GM21447 (cell line): Measurements from ENCODE around the gene LANCL2.
"Not testable (repeated sequence)": the region's sequence is repeated elsewhere in the genome, so short reads cannot be mapped to it uniquely, and the experiment has no call there.

Experiments
- ATAC-seq: cut with Tn5 transposase; IDR thresholded peaks from one replicate; pipeline ENCODE4 v1.9.1; 2021; ENCODE audit not compliant: unreplicated experiment

Gene LANCL2

DNA sequence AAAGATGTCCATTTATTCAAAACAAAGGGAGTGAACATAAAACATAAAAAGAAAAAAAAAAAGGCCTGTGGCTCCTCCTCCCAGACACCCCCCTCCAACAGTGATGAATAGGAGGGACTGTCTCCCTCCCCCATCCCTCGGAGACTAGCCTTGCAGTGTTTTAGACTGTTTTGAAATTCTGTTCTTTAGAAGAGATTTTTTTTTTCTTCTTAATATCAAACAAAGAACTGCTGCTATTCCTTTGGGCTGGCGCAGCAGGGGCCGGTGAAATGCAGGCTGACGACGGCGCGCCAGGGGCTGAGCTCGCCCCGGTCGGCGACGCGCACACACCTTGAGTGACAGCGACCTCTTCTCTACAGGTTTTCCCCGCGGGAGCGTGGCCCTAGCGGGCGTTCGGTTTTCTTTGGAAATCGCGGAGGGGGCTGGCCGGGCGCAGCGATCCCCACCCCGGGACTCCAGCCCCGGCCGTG, at the start of gene LANCL2:
Gene LANCL2, plus strand, starts transcription at position 133 of the 470 bp plus-strand sequence. CDS start 689 bp downstream, outside the sequence.
- peak; percentile 36 for ATAC-seq

DNA sequence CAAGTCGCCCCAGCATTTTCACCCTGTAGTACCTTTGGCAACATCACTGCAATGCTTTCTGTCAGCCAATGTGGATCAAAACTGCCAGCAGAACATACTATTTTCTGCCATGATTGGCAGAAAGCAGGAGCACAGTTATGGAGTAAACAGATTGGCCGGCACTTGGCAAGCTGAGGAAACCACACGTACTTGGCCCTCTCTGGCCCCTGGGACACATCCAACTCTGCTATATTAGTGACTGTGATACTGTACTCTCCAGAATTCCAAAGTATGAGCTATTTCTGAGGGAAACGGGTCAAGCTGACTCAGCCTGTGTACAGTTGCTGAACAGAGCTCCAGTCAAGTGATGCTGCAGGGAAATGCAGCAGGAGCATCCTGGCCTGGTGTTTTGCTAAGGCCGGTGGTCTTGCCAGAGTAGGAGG, 39.8 kb upstream of the LANCL2 start:
- ATAC-seq: no peak

- no peak for ATAC-seq
Measured at GRCh38 chr7:55326081-55326835, 38.9 kb upstream of the LANCL2 start.

DNA sequence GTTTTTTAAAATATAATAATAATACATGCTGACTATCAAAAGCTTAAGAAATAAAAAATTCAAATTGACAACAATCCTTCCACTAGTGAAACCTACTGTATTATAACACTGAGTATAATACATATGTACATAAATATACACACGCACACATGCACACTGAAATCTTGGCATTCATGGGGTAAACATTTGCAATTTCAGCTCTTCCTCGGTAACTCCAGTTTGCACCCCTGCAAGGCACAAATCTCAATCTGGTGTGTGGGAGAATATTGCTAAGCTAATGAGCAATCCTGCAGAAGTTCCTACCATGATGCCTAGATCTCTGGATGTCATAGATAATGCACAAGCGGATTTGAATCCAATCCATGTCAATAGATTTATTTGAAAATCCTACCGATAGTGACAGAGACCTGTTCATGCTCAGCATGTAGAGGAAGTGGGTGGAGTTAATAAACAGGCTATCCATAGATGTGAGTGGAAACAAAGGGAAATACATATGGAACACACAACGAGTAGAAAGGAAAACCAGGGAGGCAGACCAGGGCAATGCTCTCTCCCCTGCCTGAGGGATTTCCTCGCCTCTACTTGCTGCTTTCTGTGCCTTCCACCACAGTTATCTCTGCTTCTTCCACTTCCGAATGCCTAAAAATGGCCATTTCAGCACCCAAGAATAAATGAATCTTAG, 38.1 kb upstream of the LANCL2 start:
- no peak for ATAC-seq

DNA sequence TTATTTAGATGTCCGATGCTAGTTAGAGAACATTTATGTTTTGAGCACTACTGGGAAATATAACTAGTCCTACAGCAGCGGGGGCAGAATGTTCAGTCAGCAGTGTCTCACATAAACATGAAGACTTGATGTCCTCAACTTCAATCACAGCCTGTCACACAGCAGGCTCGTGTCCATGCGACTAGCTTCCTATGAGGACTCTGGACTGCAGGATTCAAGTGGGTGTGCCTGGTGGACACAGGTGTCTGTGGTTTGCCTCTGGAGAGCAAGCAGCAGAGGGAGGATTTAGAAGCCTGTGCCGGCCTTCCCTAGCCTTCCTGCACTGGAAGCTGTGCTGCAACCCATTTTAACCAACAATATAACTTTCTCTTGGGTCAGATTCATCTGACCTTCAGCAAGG, 30.0 kb upstream of the LANCL2 start:
- no peak for ATAC-seq

DNA sequence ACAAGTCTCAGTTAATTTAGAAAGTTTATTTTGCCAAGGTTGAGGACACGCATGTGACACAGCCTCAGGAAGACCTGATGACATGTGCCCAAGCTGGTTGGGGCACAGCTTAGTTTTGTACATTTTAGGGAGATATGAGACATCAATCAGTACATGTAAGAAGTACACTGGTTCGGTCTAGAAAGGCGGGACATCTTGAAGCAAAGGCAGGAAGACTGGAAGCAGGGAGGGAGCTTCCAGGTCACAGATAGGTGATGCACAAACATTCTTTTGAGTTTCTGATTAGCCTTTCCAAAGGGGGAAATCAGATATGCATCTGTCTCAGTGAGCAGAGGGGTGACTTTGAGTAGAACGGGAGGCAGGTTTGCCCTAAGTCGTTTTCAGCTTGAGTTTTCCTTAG, 29.4 kb upstream of the LANCL2 start:
- no peak for ATAC-seq

GRCh38 chr7:55336540-55336939, 28.6 kb upstream of the LANCL2 start:
- ATAC-seq: no peak

DNA sequence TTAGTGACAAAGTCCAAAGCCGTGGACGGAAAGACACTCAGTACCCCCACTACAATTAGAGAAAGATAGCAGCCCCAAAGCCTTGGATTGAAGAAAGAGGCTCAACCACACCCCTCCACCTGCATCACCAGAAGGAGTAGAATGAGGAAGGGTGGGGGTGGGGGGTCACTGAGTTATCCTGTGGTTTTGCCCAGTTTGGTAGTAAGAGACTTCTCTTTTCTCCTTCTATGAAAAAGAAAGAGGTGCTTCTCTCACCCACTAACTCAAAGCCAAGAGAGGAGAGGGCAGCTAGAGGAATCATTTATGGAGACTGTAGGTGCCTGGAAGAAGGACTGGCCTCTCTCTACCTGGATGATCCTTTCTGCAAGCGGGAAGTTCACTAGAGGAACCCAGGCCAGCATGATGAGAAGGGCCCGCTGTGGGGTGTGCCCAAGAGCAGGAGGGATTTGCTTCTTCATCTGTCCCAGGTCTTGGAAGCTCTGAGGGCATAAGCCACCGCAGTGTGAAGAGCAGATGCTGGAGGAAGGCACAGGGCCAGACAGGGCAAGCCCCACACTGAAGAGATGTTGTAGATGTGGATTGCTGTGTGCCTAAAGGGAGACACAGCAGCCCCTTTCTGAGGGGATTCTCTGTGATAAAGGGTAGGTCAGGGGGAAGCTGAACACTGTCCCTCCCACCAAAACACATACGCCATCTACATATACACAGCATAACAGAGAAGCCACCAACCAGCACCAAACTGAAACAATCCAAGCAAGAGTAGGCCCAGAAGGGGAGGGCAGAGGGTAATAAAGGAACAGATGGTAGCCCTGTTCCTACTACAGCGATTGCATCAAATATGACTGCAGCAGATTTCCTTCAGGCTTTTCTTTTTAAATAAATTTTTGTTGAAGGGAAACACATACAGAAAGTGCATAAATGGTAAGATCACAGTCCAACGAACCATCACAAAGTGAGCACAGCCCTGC, 25.8 kb upstream of the LANCL2 start:
- no peak for ATAC-seq

- no peak for ATAC-seq
Measured at GRCh38 chr7:55342216-55342871, 22.8 kb upstream of the LANCL2 start.

DNA sequence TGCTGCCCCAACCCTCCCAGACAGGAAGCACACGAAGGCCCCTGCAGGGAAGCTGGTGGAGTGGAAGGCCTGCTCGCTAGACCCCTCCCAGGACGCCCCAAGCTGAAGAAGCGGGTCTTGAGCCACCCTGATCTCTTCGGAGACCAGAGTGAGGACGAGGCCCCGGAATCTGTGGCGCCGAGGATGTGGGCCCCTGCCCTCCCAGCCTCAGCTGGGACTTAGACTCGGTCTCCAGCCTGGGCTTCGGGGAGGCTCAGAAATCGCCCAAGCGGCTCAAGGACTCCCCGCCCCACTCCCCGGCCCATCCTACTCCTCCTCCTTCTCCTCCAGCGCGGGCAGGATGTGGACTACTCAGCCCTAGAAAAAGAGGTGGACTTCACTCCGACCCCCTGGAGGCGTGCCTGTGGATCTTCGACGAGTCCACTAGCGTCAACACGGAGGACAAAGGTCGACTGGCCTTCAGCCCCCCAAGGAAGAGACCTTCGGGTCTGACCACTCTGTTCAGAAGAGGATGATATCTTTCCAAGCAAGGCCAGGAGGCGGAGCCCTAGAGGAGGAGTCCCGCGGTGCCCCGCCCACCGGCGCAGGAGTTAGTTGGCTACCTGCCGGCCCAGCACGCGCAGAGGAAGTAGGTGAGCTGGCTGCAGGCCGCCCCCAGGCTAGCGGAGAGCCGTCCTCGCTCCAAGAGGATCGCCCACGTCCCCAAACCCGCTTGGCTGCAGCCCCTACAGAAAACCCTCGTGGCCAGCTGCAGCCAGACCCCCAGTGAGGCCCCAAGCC, 21.9 kb upstream of the LANCL2 start:
- ATAC-seq: no peak

GRCh38 chr7:55343860-55344606, 21.1 kb upstream of the LANCL2 start:
- no peak for ATAC-seq

DNA sequence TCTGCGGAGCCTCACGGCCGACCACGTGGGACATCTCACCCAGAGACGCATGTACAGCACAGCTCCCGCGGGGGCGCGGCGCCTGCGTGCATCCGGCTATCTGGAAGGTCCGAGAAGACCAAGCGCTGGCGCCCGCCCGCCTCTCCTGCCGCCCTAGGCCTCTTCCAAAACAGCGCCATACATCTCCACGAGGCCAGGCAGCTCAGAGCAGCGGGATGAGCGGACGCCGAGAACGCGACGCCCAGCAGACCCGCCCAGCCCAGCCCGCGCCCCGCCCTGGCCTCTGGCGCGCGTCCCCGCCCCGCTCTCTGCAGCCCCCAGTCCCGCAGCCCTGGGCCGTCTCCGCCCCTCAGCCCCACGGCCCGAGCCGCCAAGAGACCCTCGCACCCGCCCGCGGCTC, 20.3 kb upstream of the LANCL2 start:
- ATAC-seq: no peak

DNA sequence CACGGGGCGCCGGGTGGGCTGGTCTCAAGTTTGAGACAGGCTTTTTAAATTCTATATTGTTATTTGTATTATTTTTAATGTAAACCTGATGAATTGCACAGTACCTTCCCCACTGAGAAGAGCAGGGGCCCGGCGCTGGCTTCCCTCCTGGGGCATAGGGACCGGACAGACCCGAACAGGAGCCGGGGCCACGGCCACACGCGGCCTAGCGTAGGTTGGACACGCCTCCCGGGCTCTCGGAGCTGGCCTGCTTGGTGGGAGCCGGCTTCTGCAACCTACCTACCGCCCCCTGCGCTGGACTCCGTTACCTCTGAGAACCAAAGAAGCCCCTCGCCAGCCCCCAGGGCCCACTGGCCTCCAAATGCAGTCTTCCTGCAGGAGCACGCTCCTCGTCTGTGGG, 19.8 kb upstream of the LANCL2 start:
- no peak for ATAC-seq

GRCh38 chr7:55348502-55348901, 16.6 kb upstream of the LANCL2 start:
- no peak for ATAC-seq

- ATAC-seq: no peak
Measured at GRCh38 chr7:55349121-55349520, 16.0 kb upstream of the LANCL2 start.

- ATAC-seq: no peak
Measured at GRCh38 chr7:55350281-55350680, 14.9 kb upstream of the LANCL2 start.

- ATAC-seq: no peak
Measured at GRCh38 chr7:55351263-55351662, 13.9 kb upstream of the LANCL2 start.

- not testable (repeated sequence) for ATAC-seq
Measured at GRCh38 chr7:55352947-55353273, 12.2 kb upstream of the LANCL2 start.

- no peak for ATAC-seq
Measured at GRCh38 chr7:55360486-55360885, 4.7 kb upstream of the LANCL2 start.
